HL-60 (cell line): ENCODE measurements around the gene ALDH7A1.

Experiments
- DNase-seq, 2 experiments: peaks; one replicate each; pipeline ENCODE4 v3.0.0-alpha.2; 2010 to 2020; ENCODE audit warnings: low read depth in 1 of 2, low spot score in 1 of 2
- H3K27ac ChIP-seq: fragments of 250-450 bp; sonication (Bioruptor Pico); replicated peaks from 2 replicates; pipeline ENCODE4 v1.5.1; 2020; ENCODE audit warnings: mild to moderate bottlenecking, moderate library complexity
- H3K27me3 ChIP-seq: fragments of 250-450 bp; sonication (Bioruptor Pico); 2 replicates; pipeline ENCODE4 v1.5.1; 2021; ENCODE audit warnings: mild to moderate bottlenecking, moderate library complexity; ENCODE audit not compliant: insufficient read depth, poor library complexity, severe bottlenecking
- H3K4me3 ChIP-seq: replicated peaks from 2 replicates; pipeline ENCODE4 v1.5.1; 2011; ENCODE audit warnings: mild to moderate bottlenecking, control low read depth, low read length; ENCODE audit not compliant: insufficient read depth
- GABPA ChIP-seq: IDR thresholded peaks from 2 replicates; pipeline ENCODE4 v1.6.1; 2012; ENCODE audit warnings: low read depth
- POLR2AphosphoS5 ChIP-seq: IDR thresholded peaks from 2 replicates; pipeline ENCODE4 v1.6.1; 2012; ENCODE audit warnings: low read depth
- SPI1 ChIP-seq: IDR thresholded peaks from 2 replicates; pipeline ENCODE4 v1.6.1; 2012; ENCODE audit warnings: low read depth, mild to moderate bottlenecking, borderline replicate concordance
- TF ChIP-seq, protein P1 (sequence below): IDR thresholded peaks from 2 replicates; pipeline ENCODE4 v1.6.1; 2012; ENCODE audit warnings: low read depth; ENCODE audit not compliant: insufficient replicate concordance
- TF ChIP-seq, protein P2 (sequence below): IDR thresholded peaks from one replicate; pipeline ENCODE4 v1.5.1; 2011; ENCODE audit warnings: low read length, control low read depth, inconsistent platforms; ENCODE audit not compliant: insufficient read depth

The ALDH7A1 gene

DNA sequence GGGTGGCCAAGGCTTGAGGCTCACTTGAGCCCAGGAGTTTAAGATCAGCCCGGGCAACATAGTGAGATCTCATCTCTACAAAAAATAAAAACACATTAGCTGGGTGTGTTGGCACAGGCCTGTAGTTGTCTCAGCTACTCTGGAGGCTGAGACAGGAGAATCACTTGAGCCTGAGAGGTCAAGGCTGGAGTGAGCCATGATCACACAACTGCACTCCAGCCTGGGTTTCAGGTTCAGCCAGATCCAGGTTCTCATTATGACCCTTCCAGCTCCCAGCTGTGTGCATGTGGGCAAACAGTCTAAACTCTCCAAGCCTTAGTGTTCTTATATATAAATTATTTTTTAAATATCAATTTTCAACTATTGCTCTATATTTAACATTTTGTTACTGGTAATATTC, 67.9 kb downstream of the ALDH7A1 start:
- no peak for DNase-seq
- Histone ChIP-seq H3K27ac (no peak overlapping the region), H3K4me3 (no peak overlapping the region), H3K27me3 (no peaks in the 10 kb centered on the region)
- TF ChIP-seq SPI1 = no peak
- TF ChIP-seq, protein P1, sequence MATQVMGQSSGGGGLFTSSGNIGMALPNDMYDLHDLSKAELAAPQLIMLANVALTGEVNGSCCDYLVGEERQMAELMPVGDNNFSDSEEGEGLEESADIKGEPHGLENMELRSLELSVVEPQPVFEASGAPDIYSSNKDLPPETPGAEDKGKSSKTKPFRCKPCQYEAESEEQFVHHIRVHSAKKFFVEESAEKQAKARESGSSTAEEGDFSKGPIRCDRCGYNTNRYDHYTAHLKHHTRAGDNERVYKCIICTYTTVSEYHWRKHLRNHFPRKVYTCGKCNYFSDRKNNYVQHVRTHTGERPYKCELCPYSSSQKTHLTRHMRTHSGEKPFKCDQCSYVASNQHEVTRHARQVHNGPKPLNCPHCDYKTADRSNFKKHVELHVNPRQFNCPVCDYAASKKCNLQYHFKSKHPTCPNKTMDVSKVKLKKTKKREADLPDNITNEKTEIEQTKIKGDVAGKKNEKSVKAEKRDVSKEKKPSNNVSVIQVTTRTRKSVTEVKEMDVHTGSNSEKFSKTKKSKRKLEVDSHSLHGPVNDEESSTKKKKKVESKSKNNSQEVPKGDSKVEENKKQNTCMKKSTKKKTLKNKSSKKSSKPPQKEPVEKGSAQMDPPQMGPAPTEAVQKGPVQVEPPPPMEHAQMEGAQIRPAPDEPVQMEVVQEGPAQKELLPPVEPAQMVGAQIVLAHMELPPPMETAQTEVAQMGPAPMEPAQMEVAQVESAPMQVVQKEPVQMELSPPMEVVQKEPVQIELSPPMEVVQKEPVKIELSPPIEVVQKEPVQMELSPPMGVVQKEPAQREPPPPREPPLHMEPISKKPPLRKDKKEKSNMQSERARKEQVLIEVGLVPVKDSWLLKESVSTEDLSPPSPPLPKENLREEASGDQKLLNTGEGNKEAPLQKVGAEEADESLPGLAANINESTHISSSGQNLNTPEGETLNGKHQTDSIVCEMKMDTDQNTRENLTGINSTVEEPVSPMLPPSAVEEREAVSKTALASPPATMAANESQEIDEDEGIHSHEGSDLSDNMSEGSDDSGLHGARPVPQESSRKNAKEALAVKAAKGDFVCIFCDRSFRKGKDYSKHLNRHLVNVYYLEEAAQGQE = no peak
- no peak for TF ChIP-seq GABPA
- TF ChIP-seq POLR2AphosphoS5 = no peak
- TF ChIP-seq, protein P2, sequence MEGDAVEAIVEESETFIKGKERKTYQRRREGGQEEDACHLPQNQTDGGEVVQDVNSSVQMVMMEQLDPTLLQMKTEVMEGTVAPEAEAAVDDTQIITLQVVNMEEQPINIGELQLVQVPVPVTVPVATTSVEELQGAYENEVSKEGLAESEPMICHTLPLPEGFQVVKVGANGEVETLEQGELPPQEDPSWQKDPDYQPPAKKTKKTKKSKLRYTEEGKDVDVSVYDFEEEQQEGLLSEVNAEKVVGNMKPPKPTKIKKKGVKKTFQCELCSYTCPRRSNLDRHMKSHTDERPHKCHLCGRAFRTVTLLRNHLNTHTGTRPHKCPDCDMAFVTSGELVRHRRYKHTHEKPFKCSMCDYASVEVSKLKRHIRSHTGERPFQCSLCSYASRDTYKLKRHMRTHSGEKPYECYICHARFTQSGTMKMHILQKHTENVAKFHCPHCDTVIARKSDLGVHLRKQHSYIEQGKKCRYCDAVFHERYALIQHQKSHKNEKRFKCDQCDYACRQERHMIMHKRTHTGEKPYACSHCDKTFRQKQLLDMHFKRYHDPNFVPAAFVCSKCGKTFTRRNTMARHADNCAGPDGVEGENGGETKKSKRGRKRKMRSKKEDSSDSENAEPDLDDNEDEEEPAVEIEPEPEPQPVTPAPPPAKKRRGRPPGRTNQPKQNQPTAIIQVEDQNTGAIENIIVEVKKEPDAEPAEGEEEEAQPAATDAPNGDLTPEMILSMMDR = no peak

DNA sequence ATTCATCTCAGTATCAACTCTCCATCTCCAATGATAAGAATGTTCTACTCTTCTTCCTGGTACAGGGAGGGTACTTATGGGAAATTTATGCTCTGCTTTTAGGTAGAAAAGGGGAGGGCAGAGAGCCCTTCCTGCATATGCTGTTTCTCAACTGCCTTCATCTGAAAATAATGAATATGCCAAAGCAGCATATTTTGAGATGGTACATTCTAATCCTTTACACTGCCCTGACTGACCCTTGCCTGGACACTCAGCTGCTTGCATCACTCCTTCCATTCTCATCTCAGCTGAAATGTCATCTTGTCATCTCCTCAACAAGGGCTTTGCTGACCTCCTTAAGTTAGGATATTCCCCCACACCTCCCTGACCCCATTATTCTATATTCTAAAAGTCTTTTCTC, 68.5 kb downstream of the ALDH7A1 start:
- H3K4me3 ChIP-seq = no peak overlapping the region
- no peaks in the 10 kb centered on the region for H3K27me3 ChIP-seq
- no peak for TF ChIP-seq GABPA
- TF ChIP-seq, protein P2 = no peak
- TF ChIP-seq SPI1 = no peak
- no peak for TF ChIP-seq POLR2AphosphoS5
- TF ChIP-seq, protein P1 = no peak
- no peak for DNase-seq
- H3K27ac ChIP-seq = no peak overlapping the region

DNA sequence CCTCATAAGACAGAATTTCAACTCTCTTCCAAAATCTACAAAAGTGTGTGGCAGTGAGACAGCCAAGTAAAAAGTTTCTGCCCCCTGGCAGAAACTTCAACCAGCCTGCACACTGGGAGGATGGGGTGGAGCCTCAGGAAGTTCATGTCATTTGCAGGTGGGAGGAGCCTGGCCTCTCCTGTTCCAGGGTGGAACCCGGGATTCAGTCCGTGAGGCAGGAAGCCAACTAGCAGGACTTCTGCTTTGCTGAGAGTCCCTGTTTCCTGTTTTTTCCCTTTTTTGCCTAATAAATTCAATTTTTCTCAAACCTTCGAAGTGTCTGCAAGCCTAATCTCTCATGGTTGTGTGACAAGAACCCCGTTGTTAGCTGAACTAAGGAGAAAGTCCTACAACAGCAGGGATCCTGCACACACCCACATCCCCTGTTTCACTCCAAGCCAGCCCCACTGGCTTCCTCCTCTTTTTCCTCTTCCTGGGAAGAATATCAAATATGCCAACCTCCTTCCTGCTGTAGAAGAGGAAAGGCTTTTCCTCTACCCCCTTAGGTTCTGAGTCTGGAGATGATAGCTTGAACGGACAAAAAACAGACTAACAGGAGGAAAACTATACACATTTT, 69.3 kb downstream of the ALDH7A1 start:
- H3K27ac ChIP-seq = no peak overlapping the region
- TF ChIP-seq GABPA (no peak), SPI1 (no peak), POLR2AphosphoS5 (no peak)
- TF ChIP-seq, protein P1 = no peak
- TF ChIP-seq, protein P2 = no peak

More for the DNA sequence above, 69.3 kb downstream of the ALDH7A1 start:
- Histone ChIP-seq H3K27me3 (no peaks in the 10 kb centered on the region), H3K4me3 (no peak overlapping the region)
- DNase-seq = no peak
